ENCODE results near the gene TSHZ2.
"Not testable (repeated sequence)": the region's sequence is repeated elsewhere in the genome, so short reads cannot be mapped to it uniquely, and the experiment has no call there.

The TSHZ2 gene

DNA sequence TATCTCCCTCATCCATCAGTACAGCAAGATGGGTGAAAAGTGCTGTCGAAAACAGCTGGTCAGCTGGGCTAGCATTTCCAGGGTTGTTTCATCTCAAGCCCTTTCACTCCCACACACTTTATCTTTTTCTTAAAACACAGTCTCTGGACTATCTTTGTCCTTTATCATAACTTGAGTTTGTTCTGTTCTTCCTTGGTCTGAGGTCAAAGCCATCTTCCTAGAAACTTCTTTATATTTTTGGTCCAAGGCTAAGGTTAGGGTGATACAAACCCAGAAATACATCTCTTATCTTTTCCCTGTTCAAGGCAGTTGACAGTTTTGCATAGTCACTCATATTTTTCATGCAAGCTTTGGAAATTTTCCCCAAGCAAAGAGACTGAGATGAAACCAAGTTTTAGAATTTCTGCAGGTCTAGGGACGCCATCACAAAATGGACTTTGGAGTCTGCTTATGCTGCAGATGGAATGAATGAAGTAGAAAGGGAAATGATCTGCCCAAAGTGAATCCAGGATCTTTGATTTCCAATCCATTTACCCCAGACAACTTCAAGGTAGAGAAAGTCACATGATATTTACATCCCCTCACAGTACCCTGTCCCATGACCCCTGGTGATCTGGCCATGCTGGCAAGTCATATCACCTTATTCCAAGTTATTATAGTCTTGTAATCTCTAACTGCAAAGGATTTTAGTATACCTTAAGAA, 324.4 kb downstream of the TSHZ2 start:
- DNase-seq: no peak

DNA sequence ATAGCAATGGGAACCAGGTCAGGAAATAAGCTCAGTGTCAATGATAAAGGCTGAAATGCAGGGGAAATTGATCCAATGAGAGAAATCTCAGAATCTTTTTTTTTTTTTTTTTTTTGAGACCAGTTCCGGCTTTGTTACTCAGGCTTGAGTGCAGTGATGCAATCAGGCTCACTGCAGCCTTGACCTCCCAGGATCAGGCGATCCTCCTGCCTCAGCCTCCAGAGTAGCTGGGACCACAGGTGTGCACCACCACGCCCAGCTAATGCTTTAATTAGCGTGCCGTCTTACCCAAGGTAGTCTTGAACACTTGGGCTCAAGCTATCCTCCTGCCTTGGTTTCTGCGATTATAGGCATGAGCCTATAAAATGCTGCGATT, 325.0 kb downstream of the TSHZ2 start:
- no peak for DNase-seq

DNA sequence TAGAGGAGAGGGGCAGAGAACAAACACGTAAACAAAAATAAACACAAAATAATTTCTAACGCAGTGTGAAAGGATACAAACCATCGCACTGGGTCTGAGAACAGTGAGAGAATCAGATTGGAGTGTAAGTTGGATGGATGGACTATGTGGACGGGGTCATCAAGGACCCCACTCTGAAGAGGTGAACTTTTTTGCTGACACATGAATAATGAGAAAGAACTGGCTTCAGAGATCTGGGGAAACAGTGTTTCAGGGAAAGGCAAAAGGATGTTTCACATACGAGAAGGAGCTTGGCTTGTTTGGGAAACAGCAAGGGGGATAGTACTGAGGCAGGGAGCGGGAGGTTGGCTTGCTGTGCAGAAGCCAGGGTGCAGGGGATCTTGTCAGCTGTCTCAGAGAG, 326.1 kb downstream of the TSHZ2 start:
- DNase-seq: no peak

DNA sequence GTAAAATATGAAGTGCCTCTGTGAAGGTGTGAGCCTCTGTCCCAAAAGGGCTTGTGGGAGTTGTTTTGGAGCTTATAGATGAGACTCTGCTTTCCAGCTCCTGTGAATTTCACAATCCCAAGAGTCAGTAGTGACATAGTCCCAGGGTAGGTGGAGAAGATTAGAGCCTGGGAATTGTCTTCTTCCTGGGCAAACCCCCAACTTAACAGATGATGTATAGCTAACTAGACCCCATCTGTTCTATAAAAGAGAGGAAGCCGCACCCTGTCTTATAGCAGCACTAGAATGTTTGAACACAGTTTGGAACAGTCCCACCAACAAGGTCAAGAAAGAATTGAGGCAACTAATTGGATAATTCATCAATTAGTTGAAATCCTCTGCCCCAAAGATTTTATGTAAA, 326.8 kb downstream of the TSHZ2 start:
- DNase-seq: no peak

DNA sequence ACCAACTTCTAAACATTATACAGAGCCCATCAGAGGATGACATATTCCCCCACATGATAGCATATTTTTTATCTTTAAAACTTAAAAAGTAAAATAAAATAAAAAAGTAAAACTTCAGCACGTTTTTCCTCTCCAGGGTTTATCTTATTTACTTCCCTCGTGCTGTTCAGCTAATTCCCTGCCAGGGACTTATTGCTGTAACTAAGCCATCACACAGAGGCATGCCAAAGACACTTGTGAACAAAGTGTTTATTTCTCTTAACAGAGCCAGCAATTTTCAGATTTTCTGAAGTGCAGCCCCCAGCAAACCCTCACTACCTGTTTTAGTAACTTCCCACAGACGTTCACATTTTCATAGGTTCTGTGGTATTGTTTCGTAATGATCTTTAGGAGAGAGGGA, 327.7 kb downstream of the TSHZ2 start:
- DNase-seq: no peak

DNA sequence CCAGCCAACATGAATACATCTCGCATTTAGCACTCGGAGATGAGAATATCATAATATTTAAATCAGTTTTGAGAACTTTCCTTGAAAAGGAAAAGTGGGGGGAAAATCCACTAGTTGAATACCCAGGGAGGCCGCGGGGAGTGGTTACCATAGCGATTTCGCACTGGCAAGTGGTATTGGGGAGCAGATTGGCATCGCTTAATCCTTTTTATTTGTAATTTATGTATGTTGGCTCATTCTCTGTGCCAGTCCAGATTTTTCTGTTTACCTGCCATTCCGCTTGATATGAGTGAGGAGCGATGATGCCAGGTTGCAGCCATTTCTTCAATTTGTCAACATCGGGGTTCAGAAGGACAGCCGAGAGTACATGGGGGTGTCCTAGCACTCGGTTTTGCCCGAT, 329.7 kb downstream of the TSHZ2 start:
- DNase-seq: no peak

DNA sequence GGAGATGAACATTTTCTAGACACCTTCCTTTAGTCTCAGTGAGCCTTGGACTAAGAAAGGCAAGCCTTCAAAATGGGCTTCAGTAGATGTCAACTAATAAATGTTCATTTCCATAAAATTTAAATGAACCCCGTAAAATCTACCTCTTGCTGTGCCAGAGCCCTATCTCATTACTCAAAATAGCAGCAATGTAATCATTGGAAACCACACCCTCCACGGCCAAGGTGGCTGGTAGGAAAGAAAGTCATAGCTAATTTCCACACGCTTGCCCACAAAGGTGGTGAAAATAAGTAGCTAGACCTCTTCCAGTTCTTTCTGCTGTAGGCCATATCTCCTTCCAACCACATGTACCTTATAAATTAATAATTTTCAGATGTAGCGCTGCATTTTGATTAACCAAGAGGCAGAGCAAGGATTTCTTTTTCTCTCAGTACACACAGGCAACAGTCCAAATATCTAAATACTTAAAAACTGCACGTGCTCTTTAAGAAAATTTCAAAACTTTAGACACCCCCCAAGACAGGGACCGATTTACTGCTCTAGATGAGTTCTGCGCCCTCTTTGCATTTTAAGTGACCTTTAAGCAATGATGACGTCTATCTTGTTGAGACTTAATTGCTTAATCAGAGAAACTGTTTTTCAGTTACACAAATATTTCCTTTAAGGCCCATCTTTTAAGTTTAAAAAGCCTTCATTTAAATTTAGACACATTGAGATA, 330.7 kb downstream of the TSHZ2 start:
- DNase-seq: no peak

DNA sequence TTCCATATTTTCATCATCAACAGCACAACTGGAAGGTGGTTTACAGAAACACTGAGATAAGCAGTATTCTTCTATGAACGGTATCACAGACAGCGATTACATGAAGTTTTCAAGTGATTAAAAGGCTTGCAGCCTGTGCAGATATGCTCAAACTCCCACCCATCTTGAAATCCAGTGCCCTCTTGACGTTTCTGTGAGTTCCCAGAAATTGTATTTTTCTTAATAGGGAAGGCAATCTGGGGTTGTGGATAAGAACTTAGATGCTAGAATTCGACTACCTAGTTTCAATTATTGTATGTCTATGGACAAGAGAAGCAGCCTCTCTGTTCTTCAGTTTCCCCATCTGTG, 331.2 kb downstream of the TSHZ2 start:
- DNase-seq: no peak

DNA sequence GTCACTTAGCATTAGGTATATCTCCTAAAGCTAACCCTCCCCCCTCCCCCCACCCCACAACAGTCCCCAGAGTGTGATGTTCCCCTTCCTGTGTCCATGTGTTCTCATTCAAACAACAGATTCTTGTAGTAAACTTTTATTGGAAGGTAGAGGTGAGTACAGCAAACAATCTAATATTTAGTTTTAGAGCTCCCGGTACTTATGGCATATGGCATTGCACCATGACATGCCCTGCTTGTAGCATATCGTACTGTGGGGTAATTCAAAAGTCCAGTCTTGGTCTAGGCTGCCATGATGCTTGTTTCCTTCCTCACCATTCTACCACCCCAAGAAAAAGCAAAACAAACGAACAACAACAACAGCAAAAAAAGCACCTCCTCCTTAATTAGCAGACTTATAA, 332.0 kb downstream of the TSHZ2 start:
- DNase-seq: no peak

DNA sequence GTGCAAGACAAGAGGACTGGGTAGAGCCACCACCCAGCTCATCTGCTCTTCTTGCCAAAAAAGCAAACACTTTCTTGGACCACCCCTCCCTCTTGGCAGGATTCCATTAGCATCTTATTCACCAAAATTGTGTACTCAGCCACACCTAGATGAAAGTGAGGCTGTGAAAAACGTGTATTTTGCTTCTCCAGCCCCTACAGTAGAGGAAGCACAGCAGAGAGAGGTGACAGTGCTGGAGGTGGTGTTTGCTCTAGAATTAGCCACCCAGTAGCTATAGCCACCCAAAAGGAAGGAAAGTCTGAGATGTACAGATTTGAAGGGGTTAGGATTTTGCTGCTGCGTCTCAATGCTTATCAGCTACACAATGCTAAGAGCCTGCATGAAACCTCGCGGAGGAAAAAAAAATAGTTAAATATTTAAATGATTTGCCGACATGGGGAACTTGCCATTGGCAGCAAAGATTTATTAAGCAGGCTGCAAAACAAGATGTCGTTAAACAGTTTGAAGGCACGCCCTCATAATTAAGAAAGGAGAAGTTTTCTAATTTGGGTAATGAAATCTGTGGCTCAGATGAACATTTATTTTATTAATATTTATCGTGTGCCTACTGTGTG, 334.1 kb downstream of the TSHZ2 start:
- DNase-seq: no peak

DNA sequence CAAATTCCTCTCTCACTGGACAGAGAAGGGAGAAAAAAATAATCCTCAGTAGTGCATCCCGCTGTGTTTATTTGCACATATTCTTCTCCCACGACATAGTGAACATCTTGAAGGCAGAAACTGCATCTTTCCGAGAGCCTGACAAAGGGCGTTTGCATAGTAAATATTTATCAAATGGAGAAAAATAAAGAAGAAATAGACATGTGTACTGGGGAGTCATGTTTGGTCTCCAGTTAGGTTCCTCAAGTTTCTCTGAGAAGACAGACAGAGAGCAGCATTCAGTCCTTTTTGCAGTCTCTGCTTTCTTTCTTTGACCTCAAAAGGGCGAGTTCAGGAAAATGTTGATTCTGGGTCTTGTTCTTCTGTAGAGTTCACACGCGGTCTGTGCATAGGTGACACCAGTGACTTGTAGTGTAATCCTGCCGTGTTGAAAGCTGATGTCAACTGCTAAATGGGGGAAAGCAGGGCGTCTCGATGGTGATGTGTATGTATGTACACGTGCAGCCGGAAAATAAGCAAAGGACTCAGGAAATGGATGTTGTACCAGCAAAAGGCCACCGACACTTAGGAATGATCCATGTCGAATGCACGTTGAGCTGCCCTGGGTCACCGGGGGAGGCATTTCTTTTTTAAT, 335.9 kb downstream of the TSHZ2 start:
- no peak for DNase-seq

DNA sequence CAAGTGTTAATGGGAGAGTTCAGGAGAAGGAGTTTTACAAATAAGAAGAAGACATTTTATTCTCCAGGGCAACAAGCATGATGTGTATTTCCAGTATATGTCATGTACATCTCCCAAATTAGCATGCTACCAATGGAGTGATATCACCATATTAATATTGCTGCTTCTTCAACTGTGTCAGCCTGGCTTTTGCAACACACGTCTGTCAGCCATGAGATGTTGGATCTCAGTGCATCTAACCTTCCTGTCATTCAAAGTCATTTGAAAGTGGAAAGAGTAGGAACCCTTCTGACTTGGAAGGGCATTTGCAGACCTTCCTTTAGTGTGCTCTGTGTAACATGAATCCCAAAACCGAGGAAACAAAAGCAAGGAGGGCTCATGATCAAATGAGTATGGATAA, 337.4 kb downstream of the TSHZ2 start:
- no peak for DNase-seq

DNA sequence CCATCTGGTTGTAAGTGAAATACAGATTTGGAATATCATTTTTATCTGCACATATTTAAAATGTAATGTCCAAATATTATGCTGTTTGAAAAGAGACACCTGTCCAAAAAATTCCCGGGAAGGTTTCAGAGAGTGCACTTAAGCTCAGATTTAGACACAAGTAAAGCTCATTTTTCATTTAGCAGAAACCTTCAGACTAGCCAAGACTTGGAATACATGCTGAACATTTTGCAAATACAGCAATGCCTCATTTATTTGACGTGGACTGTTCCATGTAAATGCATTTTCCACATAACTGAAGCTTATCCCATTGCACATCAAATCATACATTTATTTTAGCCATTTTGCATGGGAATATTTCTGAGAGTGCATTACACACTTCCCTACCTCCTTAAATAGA, 340.8 kb downstream of the TSHZ2 start:
- DNase-seq: no peak

DNA sequence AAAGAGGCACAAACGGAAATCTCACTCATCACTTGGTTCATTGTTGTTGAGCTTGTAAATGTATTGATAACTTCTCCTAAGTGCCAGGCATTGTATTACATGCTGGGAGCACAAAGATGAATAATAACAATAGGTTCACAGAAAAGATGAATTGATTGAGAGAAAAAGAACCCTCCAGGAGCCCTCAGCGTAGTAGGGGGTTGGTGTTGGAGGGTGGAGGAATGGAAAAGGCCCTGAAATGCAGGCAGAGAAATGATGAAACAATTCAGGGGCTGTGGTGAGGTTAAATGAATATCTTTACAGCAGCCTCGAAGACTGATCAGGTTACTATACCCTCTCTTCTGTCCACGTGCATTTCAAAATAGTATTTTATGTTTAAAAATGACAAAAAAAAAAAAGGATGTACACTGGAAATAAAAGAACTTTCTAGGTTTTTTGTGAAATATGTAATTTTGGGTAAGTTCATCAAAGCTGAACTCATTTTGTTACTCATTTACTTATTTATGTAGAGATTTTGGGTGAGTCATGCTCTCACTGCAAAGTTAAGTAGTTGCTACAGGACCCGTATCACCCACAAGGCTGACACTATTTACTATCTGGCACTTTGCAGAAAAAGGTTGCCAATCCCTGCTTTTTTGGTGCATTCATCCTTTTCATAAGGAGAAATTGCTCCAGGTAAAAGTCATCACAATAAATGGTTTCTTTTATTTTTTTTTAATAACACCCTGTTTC, 344.2 kb downstream of the TSHZ2 start:
- DNase-seq: peak; percentile 13

DNA sequence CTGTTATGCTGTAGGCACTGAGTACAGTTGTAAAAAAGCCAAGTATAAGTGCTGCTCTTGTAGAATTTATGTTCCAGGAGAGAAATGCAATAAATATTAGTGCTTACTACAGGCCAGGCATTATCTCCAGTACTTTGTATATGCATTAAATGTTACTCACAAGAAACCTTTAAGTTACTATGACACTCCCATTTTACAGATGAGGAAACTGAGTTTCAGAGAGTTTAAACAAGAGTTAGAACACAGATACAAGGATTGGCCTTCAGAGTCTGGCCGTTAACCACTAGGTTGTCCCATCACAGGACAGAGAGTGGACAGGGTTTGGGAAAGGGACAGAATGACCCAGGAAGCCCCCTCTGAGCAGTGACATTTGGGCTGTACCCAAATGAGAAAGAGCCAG, 347.0 kb downstream of the TSHZ2 start:
- DNase-seq: no peak

DNA sequence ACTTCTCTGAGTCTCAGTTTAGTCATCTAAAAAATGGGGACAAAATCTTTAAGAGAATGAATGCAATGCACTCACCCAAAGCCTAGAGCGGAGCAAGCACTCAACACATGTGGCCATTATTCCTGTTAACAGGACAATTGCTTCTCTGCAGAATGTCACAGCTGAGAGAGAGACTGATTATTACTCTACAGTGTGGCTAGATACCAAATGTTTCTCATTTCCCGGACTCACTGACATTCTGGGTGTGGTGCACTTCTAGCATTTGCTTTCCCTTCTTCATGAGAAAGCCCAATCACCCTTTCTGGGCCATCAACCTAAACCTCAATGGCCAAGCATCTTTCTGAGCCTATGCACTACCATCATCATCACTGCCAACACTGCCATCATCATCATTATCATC, 347.6 kb downstream of the TSHZ2 start:
- no peak for DNase-seq

DNA sequence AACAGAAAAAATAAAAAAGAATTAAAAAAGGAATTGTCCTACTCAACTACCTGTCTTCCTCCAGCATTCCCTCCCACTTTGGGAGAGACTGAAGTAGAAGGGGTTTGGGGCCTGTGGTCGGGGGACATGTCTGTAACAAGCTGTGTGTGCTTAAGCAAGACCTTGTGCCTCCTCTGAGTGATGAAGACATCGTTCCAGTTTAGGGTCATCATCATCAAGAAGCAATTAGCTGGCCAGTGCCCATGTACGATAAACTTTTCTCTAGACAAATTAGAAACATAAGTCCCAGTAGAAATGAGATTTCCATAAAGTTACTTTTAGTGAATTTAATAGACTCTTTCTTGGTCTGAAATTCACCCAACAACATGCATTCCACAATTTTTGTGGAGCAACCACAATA, 348.5 kb downstream of the TSHZ2 start:
- DNase-seq: no peak

DNA sequence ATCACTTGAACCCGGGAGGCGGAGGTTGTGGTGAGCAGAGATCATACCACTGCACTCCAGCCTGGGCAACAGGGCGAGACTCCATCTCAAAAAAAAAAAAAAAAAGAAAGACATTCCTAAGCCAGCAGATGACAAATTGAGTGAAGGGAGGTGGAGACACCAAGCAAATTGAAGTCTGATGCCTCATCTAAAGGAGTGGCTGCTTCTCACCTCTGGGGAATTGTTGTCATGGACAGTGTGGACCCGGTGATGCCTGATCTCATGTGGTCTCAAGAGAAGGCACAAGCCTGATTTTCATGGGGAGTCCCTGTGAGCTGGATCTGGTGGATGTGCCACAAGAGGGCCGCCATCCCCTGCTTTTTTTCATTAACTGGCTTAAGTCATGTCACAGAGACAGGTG, 349.4 kb downstream of the TSHZ2 start:
- no peak for DNase-seq

DNA sequence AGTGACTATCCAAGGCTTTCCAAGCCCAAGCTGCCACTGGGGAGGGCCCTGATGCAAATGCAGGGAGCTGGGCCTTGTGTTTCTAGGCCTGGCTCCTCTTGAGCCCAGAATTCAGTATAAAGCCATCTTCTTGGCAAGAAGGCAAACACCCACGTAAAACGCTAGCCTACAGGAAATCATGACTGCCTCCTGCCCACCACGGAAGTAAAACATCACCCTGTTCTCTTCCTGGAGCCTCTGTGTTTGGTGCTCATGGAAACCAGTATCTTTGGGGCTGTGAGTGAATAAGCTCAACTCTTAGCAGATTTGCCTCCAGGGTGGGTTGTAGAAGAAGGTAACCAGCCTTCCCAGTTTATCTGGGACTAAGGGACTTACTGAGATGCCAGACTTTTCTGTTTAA, 350.5 kb downstream of the TSHZ2 start:
- DNase-seq: peak; percentile 27

DNA sequence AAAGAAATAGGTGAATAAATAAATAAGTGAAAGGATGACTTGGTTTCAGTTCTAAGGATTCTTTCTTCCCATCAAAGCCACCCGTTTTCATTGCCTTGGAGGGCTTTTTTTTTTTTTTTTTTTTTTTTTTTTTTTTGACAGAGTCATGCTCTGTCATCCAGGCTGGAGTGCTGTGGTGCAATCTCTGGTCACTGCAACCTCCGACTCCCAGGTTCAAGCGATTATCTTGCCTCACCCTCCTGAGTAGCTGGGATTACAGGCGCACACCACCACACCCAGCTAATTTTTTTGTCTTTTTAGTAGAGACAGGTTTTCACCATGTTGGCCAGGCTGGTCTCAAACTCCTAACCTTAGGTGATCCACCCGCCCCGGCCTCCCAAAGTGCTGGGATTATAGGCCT, 351.3 kb downstream of the TSHZ2 start:
- not testable (repeated sequence) for DNase-seq

DNA sequence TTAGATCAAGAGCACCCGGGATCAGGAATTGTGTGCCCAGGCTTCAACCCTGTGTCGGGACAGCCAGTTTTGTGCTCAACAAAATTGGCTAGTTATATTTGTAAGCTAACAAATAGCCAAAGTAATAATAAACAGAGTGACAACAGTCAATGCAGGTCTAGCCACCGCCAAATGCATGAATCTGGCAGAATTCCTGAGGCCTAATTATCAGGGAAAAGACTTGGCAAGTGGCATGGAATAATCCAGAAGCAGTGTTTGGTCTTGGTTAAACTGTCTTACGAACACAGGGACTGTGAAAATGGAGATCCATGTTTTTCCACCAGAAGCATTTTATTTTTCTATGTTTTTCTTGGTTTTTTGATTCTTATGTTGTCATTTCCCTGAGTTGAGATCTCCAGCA, 352.7 kb downstream of the TSHZ2 start:
- DNase-seq: no peak

DNA sequence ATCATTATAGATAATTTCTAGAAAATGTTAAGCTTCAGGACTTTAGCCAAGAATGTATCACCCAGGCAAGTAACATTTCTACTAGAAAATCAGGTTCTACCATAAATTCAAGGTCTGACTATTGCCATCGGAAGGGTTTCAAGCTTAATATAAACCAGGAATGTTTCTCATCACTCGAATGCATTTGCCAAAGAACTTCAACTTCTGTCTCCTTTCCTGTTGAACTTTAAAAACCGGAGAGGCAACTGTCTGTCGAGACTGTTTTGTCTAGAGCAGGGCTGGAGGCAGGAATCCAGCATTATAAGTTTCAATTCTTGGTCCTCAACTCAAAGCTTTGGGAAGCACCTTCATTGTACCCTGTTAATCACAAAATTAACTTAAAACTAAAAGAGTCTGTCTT, 356.8 kb downstream of the TSHZ2 start:
- no peak for DNase-seq

DNA sequence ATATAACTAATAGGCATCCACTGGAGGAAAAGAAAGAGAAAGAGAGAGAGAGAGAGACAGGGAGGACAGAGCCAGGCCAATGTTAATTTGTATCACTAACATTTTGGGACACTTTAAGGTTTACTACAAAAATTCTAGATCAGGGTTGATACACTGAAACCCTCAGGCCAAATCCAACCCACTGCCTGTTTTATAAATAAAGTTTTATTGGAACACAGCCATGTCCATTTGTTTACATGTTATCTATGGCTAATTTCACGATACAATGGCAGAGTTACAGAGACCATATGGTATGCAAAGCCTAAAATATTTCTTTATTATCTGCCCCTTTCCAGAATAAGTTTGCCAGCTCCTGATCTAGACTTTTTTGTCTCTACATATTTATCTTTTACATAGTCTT, 357.6 kb downstream of the TSHZ2 start:
- DNase-seq: no peak

Measured in activated CD4-positive, alpha-beta T cell treated with anti-CD3 and anti-CD28 coated beads, Interleukin-2, Interleukin-6, amounts not matched to agents 100 ng/mL and 50 ng/mL, durations not matched to agents 16 hours and 8 hours (primary cell).